HG03442 (cell line): ENCODE data around the gene GGCX.
A peak's percentile ranks its signal among the peaks of the same experiment; 100 is the strongest.
"Not testable (repeated sequence)": the region's sequence is repeated elsewhere in the genome, so short reads cannot be mapped to it uniquely, and the experiment has no call there.

Source experiments
- ATAC-seq: cut with Tn5 transposase; IDR thresholded peaks from one replicate; pipeline ENCODE4 v1.9.1; 2021; ENCODE audit warnings: mild to moderate bottlenecking, moderate library complexity; ENCODE audit not compliant: unreplicated experiment

Gene GGCX

DNA sequence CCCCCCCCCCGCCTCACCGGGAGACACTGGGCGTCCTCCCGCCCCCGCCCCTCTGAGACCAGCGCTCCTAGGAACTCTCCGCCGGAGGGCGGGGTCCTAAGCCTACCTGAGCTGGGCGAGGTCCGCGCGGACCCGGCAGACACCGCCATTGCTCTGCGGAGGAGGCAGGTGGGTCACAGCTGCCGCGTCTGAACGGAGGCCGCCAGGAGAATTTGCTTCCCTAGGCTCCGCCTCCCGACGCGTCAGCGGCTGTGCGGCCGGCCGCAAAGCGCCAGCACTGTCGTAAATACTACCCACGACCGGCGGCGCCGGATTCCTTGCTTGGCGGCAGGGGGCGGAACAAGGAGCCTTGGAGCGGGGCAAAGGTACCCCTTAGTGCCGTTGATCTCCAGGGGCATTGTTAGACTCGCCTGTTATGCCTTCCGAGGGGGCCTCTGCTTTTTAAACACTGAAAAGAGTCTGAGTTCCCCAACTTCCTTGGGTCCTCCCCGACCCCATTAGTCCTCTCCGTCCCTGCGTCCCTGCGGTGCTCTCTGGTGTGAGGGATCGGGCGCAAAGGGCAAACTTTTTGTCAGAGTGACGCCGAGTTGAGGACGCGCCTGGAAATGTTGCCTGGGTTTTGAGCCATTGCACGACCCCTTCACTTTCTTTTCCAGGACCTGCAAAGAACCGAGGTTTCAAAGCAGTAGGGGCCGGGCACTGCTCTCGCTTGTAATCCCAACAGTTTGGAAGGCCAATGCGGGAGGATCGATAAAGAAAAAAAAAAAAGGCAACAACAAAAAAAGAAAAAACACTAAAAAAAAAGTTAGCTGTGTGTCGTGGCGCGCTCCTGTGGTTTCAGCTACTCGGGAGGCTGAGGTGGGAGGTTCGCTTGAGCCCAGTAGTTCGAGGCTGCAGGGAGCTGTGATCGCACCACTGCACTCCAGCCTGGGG, at the start of gene GGCX:
Gene GGCX, minus strand, starts transcription at position 214 of the 933 bp plus-strand sequence. Its CDS starts 65 bp downstream, at position 149.
- peak; percentile 91 for ATAC-seq

DNA sequence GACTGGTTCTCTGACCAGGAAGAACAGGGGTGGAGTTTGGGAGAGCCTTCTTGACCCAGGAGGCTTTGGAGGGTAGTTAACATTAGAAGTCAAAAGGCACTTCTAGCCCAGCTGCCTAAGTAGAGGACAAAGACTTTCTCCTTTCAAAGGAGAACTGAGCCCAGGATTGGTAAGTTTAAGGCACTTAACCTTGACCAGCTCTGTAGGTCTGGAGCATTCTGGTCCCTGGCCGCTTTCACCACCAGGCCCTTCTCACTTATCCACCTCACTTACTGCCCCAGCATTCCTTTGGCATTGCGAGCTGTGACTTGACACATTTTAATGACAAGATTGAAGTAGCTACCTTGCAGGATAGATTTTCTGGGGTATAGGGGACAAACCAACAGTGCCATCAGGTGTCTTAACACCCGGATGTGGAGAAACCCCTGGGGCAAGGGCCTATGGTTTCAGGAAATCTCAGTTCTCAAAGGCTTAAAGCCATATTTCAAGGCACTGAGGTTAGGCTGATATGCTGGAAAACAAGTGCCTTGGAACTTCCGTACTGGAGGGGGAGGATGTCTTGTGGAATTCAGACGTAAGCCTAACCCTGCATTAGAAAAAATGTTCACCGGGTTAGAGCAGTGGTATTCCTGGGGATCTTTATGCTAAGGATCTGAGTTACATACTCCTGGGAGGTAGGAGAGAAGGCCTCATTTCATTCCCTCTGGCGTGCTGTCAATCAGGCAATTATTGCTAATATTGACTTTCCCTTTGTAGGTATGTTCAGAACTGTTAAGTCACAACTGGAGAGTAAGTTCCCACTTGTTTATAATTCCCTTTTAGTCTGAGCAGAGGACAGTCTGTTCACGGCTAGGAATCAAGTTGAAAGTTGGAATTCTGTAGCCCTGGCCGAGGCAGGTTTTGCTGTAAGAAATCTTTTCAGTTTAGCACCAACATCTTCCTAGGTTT, 46.2 kb upstream of the GGCX start:
- no peak for ATAC-seq

DNA sequence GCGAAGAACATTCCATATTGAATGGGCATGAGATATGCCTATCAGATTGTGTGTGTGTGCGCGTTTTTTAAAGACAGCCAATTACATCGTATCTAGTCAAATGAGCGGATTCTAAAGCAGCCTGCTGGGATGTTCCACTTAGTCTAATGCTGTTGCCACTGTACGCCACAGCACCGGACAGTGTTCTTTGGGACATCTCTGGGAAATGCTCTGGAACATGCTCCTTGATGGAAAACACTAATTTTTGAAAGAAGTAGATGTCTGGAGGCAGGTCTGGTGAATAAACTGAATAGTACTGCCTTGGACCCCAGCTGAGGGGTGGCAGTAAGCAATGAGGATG, 44.8 kb upstream of the GGCX start:
- ATAC-seq, result no peak

DNA sequence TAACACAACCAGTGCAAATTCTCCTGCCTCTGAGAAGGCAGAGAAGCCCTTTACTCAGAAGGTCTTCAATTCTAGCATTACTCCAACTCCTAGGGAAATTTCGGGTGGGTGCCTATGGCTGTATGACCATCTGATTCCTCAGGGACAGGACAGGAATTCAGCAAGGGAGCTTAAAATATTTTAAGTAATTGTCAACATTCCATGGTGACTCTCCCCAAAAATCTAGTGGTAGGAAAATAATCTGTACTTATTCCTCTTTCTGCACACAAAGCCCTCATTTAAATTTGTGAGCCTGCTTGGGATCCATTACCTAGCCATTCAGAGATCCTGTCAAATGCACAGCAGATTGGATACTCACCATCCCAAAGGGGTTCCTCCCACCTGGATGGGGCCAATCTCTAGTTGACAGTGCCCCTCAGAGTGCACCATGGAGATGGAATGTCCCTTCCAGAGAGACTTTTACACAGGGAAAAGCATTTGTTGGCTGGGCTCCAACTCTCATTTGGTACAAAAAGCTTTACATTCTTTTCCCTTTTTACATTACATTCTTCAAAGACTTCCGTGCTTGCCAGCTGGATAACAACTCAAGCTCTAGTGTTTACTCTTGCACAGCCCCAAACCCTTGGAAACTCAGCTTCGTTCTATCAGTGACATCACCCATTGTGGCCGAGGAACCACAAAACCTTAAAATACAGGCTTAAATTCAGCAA, 44.3 kb upstream of the GGCX start:
- no peak for ATAC-seq

DNA sequence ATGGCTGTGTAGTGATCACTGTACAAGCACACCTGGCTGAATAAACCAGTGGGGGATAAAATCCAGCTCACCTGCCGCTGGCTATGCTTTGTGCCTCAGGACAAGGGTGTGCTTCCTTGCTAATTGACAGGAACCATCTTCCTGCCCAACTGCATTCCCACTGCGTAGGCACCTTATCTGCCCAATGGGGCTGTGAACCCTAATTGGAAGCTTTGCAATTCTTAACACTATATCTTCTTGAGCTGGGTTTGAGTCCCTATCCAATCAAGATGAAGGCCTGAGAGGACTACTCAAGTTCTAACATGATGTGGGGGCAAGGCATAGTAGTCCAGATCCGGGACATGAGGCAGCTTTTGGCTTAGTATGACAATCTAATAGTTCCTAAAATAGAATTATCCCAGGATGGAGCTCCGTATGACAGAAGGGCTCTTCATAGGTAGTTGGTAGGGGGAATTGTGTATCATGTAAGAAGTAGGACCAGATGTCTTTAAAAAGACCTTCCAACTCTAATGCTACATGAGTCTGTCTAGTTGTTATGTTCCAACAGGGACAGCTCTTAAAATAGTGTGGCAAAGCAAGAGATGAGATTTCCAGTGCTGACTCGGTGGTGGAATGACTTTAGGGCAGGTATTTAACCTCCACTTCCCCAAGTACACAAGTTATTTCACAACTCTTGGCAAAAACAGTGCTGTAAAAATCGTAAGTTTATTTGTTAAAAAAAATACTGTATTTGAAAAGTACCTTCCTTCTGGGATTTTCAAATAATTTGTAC, 43.5 kb upstream of the GGCX start:
- no peak for ATAC-seq

DNA sequence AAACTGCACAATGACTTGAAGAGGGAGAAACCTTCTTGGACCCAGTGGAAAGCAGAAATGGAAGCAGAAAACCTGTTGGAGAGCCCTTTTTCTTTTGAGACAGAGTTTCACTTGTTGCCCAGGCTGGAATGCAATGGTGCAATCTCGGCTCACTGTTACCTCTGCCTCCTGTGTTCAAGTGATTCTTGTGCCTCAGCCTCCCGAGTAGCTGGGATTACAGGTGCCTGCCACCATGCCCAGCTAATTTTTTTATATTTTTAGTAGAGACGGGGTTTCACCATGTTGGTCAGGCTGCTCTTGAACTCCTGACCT, 42.8 kb upstream of the GGCX start:
- ATAC-seq, result not testable (repeated sequence)

DNA sequence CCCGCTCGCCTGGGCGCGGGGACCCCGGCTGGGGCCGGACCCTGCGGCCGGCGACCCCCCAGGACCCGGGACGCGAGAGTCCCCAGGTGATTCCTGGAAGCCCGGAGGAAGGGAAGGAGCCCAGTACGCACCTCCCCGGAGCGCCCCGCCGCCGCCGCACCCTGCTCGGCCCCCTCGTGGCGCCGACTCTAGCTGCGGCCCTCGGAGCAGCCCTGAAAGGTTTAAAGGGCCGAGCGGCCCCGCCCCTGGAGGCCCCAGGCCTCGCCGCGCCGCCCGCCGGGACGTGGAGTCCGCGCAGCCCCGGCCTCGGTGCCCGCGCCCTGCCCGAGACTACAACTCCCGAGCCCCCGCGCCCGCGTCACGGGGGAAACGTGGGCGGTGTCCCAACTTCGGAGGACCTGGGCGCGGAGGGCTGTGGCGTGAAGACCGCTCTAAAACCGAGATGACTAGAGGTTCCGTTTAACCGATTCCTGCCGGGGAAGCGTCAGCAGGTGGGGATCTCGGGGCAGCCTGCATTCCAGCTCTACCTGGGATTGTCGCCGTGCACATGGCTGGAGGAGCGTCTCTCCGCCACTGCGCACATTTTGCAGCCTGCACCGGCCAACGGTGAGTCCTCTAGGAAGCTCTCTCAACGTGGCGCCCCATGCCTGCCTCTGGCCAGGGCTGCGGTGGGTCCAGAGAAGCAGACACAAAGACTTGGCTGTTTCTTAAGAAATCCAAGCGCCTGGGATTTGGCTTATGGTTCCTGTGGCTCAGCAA, 41.4 kb upstream of the GGCX start, which contains the start of gene TMEM150A:
Gene TMEM150A, minus strand, starts transcription at position 223 of the 759 bp plus-strand sequence. CDS start 750 bp downstream, outside the sequence.
- peak; percentile 95 for ATAC-seq

DNA sequence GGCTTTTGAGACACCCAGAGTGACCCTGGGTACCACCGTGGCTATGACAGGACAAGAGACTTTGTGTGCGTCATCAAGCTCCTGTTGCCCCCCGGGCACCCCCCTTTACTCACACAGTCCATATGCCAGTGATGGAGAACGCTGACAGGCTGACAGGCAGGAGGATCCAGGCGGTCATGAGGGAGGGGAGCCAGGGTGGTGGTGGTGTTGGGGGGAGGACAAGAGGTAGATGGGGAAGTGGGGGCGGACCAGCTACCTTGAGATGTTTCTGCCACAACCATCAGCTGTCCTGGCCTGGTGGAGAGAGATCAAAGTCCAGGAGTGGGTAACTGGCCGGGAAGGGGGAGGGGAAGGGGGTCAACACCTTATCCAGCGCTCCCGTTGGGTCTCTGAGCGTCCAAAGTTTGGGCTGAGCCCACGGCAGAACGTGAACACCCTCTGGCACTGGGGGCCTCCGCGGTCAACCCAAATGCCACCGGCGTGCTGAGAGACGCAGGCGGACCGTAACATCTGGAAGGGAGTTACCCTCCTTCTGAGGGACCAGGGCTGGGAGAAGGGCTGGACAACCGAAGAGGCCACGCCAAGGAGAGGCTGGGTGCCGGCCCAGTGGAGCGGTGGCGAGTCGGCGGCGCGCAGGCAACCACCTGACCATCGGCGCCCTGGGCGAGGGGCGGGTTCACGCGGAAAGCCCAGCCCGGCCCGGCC, 40.6 kb upstream of the GGCX start:
- ATAC-seq, result peak; percentile 35

DNA sequence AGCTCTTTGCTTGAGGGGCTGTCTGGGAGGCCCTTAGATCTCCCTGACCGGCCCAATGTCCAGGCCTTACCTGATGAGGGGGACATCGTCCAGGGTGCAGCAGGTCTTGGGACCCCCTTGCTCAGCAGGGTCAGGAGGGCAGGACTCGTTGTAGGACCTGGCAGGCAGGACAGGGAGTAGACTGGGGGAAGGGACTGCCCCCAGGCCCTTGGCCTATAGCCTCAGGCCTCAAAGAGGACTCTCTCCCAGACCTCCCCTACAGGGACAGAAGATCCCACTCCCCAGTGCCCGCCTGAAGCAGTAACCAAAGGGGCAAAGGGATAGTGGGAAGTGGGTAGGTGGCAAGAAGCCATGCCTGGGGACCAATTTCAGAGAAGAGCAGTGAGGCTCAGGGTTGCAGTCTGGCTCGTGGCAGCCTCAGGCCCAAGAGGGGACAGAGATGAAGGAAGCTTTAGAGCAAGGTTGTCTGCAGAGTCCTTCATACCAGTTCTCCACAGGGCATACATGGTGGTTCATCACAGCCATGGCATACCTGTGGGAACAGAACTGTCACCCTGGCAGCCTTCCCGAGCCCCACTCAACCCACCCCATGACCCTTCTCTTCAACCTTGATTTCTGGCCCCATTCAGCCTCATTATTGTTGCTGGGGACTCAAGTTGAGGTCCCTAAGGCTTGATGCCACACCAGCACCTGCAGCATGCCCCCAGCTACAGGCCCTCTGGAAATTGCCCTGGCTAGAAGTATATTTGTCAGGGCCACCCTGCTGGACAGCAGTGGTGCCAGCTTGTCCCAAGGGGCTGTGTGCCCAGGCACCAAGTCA, 39.9 kb upstream of the GGCX start:
- ATAC-seq, result no peak

DNA sequence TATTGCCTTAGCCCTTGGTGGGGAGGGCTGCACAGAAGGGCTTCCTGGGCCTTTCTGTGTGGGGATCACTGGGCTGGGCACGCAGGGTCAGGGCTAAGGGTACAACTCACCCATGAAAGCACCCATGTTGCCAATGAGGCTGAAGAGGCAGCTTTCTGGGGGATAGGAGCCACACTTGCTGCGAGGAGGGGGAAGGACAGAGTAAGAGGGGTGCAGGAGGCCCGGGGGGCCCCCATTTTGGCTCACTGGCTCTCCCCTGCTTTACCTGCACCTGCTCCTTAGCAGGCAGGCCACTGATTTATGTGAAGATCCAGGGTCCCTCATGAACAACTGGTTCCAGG, 38.9 kb upstream of the GGCX start:
- ATAC-seq, result no peak

DNA sequence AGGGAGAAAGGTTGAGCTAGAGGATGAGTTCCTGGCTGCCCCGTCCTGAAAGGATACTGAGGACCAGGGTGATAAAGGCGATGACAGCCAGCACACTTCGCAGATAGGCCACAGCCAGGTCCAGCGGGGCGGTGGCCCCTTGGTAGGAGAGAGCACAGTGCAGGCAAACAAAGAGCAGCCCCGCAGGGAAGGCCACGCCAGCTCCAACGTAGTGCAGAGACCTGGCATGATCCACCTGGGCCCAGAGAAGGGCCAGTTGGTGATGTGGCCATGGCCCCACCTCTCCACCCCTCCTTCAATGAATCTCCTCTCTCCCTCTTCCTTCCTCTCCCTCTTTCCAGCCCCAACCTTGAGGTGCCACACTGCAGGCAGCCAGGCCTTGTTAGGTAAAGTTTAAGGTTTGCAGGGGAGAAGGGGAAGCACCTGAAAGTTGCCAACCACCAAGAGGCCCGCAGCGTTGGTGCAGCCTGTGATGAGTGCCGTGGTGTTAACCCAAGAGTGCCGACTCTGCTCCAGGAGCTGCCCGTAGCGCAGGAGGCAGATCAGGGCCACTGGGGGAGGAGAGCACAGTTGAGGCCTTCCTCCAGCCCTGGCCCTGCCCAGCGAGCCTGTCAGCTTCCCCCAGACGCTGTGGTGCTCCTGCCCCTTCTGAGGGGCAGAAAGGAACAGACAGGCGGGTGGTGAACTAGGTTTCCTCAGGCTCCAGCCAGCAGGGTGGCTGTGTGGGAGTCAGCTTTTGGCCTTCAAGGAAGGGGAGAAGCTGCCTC, 38.4 kb upstream of the GGCX start:
- ATAC-seq, result no peak

DNA sequence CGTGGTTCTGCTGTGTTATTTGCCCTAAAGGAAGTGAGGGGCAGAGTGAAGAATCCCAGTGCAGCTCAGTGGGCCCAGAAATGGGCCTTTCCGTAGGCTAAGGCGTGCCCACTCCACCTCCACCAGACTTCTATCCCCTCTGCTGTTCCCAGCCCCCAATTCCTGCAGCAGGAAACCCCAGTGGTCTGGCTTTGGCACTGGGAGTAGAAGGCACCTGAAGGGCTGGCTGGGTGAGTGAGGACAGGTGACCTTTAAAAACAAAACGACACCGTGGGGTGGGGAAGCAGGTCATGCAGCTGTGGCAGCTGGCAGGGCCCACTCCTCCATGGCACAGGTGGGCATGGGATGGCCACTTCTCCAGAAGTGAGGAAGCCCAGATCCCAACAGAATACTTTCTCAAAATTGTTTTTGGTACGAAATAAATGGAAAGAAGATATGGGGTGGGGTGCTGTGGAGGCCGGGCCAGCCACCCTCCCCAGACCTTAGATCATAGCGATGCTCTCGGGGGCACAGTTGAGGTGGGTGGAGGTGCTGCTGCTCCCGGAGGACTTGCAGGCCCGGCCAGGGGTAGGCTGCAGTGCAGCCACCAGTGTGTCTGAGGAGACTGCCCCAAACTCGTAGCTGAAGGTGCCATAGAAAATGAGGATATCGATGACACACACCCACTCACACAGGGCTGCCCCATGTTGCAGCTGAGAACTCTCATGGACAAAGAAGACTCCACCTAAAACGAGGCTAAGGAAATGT, 37.5 kb upstream of the GGCX start:
- no peak for ATAC-seq

DNA sequence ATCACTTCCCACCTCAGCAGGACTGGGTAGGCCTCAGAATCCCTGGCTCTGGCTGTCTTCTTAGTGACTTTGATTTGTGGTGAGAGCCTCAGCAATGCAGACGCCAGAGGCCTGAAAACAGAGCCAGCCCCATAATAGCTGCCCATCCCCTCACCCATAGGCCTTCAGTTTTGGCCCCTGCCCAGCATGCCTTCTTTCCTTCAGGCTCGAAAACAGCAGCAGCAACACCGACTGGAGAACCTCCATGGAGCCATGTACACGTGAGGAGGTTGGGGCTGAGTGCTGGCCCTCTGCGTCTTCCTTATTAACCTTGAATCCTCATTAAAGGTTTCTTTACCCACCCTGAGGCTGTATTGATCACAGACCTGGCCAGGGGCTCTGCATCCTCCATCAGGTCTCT, 35.9 kb upstream of the GGCX start:
- no peak for ATAC-seq

DNA sequence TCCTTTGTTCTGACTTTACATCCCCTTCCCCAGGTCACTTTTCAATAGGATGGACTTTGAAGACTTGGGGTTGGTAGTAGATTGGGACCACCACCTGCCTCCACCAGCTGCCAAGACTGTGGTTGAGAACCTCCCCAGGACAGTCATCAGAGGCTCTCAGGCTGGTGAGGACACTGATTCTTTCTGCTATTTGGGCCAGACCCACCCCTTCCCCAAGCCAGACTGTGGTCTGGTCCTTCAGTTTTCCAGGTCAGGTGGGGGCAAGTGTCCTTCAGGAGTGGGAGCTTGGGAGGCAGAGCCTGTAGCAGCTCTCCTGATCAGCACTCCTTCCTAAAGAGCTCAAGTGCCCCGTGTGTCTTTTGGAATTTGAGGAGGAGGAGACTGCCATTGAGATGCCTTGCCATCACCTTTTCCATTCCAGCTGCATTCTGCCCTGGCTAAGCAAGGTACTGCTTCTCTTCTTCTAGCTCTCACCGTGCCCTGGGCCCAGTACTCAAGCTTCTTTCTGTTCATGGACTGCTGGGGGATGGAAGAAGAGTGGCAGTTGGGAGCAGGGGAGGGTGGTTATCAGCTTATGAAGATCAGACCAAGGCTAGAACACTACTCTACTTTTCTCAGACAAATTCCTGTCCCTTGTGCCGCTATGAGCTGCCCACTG, 35.3 kb upstream of the GGCX start:
- no peak for ATAC-seq

DNA sequence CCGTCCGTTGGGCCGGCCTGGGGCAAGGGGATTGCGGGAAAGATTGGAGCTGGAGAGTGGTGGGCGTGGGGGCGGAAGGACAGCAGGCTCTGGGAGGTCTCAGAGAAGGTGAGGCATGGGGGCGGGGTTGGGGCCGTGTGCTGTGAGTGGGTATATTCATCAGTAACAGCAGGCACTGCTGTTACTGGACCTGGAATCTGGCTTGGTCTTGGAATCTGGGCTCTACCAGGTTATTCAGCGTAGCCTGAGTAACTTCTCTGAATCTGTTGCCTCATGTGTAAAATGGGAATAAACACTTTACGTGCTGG, 34.7 kb upstream of the GGCX start:
- ATAC-seq, result no peak

DNA sequence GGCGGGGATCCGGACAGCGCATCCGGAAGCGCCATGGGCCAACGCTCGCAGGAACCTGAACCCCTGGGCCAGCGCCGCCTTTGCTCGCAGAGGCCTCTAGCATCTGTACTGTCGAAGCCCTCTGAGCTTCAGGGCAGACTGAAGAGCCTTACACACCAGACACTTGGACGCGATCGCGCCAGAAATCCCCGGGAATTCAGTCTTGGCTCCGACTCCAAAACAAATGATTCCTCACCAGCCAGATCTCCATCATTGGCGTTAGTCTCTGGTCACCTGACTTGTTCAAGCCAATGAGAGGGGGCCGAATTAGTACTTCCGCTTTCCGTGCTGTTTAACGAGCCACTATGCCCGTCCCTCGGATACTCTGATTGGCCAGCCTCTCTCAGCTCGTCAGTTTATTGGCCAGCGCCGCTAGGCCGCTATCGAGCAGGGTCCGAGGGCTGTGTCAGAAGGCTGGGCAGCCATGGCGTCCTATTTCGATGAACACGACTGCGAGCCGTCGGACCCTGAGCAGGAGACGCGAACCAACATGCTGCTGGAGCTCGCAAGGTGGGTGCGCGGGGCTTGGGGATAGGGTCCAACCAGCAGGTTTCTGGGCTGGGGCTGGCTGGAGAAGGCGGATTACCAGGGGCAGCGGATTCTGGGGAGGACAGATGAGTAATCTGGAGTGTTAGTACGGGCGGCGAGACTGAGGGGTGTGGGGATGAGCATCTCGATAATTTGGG, 34.2 kb upstream of the GGCX start, which contains the start of gene RNF181:
Gene RNF181, plus strand, starts transcription at position 445 of the 725 bp plus-strand sequence. Its CDS starts 19 bp downstream, at position 464.
- peak; percentile 99 for ATAC-seq
